T-helper 17 cell (primary cell): Measurements from ENCODE around the gene RSRC1. TPM values are rescaled to one million over a fixed set of nuclear protein-coding genes. Genes with fewer than 3 reads are reported as not detected.
"Not testable (repeated sequence)": the region's sequence is repeated elsewhere in the genome, so short reads cannot be mapped to it uniquely, and the experiment has no call there.

Experiments
- ATAC-seq: fragments of 150-1000 bp; cut with Tn5 transposase; 2 replicates; pipeline ENCODE4 v1.10.0; 2021; ENCODE audit warnings: mild to moderate bottlenecking, moderate library complexity
- DNase-seq, 3 donors: peaks; one replicate each; pipeline versions ENCODE4 v3.0.0 to v3.0.0-alpha.2; 2020 to 2021
- H3K9me3 ChIP-seq: one replicate; pipeline ENCODE4 v1.7.0; 2013; ENCODE audit warnings: low read length, mild to moderate bottlenecking; ENCODE audit not compliant: control insufficient read depth, poor library complexity, severe bottlenecking
- H3K27ac Mint-ChIP-seq: one replicate; pipeline ENCODE4 v1.8.0; 2022; ENCODE audit warnings: mild to moderate bottlenecking, moderate library complexity, mixed read lengths
- H3K27me3 Mint-ChIP-seq: one replicate; pipeline ENCODE4 v1.8.0; 2022; ENCODE audit warnings: mixed read lengths
- H3K36me3 Mint-ChIP-seq: one replicate; pipeline ENCODE4 v1.8.0; 2022; ENCODE audit warnings: low read depth, mixed read lengths
- H3K4me1 Mint-ChIP-seq: one replicate; pipeline ENCODE4 v1.8.0; 2022; ENCODE audit warnings: mild to moderate bottlenecking, mixed read lengths
- H3K4me3 Mint-ChIP-seq: one replicate; pipeline ENCODE4 v1.8.0; 2022; ENCODE audit warnings: mild to moderate bottlenecking, moderate library complexity, mixed read lengths
- total RNA-seq, 4 donors: library from RNA in 2 of 4; stranded (reverse) in 2 of 4; gene quantifications; one replicate each; pipeline ENCODE4 v1.2.3 and lab custom pipeline; 2022 to 2026

RSRC1 gene
- total RNA-seq, 2 donors from 2014 or later, result 30.8 to 31.6 TPM

DNA sequence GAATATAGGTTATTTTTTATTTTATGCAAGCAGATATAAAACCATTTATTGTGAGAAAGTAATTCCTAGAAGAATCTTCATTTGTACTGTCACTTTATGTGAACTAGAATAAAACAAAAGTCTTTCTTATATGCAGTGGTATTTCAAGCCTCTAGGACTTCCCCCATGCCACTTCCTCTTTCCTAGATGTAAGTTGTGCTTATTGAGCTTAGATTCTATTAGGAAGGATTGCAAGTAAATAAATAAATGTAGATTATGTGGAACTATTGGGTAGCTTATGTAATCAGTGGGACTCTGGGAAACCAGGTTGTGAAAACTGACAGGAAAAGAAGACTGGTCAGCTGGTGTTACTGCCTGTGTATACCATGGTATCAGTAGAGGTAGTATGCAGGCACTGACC, 169.7 kb downstream of the RSRC1 start:
- peaks cover 6% of the 10 kb centered on the region for H3K9me3 ChIP-seq
- Mint-ChIP-seq H3K4me3 (no peak overlapping the region), H3K4me1 (peaks cover 2% of the 10 kb centered on the region), H3K36me3 (peaks cover 4% of the 10 kb centered on the region), H3K27ac (no peak overlapping the region), H3K27me3 (no peaks in the 10 kb centered on the region)
- ATAC-seq (no peak), DNase-seq (no peak)

DNA sequence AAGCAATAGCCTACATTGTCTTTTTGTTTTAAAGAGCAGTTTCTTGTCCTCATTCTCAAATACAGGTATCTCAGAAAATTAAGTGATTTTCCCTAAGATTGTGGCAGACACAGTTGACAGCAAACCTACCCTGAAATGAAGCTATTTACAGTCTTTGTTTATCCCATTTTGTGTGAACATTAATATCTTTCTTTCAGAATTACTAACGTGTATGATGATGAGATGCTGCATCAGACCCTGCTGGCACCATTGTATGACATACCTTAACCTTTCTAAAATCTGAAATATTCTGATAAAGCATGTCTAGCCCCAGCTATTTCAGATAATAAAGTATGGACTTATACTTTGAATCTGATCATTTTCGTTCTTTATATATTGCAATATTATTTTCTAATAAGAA, 185.9 kb downstream of the RSRC1 start:
- no peak overlapping the region for H3K27ac Mint-ChIP-seq
- H3K4me1 Mint-ChIP-seq, result peaks cover 7% of the 10 kb centered on the region
- H3K4me3 Mint-ChIP-seq, result no peak overlapping the region
- H3K27me3 Mint-ChIP-seq, result no peaks in the 10 kb centered on the region
- peaks cover 2% of the 10 kb centered on the region for H3K36me3 Mint-ChIP-seq
- no peak for ATAC-seq
- no peaks in the 10 kb centered on the region for H3K9me3 ChIP-seq
- no peak for DNase-seq

DNA sequence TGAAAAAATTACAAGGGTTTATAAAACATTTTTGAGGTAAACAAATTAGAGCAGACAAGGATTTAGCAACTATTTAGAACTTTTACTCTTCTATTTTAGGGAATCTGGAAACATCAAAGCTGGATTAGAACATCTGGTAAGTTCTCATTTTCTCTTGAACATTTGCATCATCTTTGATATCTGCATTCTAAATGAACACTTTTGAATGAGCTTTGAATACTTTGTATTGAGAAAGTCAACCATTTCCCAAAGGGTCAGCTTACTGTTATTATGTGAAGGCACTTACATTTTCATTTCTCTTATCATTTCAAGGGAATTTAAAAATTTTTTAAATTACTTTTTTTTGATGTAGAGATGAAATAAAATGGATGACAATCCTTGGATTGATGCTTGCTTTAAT, 188.1 kb downstream of the RSRC1 start:
- H3K27ac Mint-ChIP-seq, result no peak overlapping the region
- peaks cover 2% of the 10 kb centered on the region for H3K36me3 Mint-ChIP-seq
- H3K4me1 Mint-ChIP-seq, result peaks cover 10% of the 10 kb centered on the region
- no peaks in the 10 kb centered on the region for H3K9me3 ChIP-seq
- no peak for ATAC-seq
- no peak for DNase-seq
- H3K27me3 Mint-ChIP-seq, result no peaks in the 10 kb centered on the region
- no peak overlapping the region for H3K4me3 Mint-ChIP-seq

- peaks cover 3% of the 10 kb centered on the region for H3K4me1 Mint-ChIP-seq
- ATAC-seq, result no peak
- H3K9me3 ChIP-seq, result no peaks in the 10 kb centered on the region
- no peak overlapping the region for H3K4me3 Mint-ChIP-seq
- no peak for DNase-seq
- no peaks in the 10 kb centered on the region for H3K27me3 Mint-ChIP-seq
- no peaks in the 10 kb centered on the region for H3K36me3 Mint-ChIP-seq
- no peak overlapping the region for H3K27ac Mint-ChIP-seq
Observed at GRCh38 chr3:158308236-158308928, 198.5 kb downstream of the RSRC1 start.

DNA sequence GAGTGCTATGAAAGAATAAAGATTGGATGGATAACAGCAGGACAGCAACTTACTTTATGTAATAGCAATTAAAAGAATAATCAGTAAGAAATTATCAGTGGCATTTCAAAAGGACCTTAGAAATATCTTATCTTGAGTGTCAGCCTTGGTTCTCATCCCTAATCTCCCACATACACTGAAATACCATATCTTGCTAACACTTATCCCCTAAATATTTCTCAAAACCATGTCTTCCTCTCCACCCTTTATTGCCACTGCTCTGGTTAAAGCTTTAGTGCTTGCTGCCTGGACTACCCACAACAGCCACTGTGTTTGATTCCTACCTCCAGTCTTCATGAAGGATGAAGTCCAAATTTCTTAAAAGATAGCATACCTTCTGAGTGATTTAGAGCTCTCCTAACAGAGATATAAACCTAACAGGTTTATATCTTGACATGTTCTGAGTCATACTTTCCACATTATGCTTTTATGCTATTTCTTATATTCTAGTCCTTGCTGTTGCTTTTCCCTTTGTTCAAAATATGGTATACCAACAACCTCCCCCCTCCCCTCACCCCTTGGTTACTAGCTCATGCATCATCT, 202.8 kb downstream of the RSRC1 start:
- no peaks in the 10 kb centered on the region for H3K36me3 Mint-ChIP-seq

DNA sequence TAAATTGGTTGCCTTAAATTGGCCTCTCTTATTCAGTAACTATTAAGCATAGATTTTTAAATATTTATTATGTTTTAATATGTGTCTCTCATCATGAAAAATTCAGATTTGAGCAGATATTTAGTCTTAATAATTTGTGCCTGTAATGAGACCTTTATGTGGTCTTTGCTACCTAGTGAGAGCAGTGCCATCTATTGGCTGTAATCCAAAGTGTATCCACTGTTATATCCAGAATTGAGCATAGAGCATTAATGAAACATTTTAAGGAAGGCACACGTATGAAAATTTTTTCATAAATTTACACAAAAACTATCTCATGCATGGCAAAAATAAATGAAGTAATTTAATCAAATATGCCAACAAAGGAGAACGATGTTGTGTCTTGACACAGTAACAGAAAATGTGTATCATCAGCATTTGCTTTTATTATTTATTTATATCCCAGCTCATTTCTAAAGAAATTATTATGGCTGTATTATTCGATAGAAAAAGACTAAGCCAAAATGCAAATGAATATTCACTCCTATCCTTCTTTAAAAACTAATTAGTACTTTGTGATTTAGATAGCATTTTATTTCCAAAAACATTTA, 203.5 kb downstream of the RSRC1 start:
- Mint-ChIP-seq H3K36me3 (no peaks in the 10 kb centered on the region), H3K4me1 (peaks cover 2% of the 10 kb centered on the region), H3K27ac (no peak overlapping the region), H3K27me3 (no peaks in the 10 kb centered on the region), H3K4me3 (no peak overlapping the region)
- DNase-seq (no peak), ATAC-seq (no peak)
- H3K9me3 ChIP-seq, result no peaks in the 10 kb centered on the region

More for the DNA sequence above, 202.8 kb downstream of the RSRC1 start:
- H3K4me1 Mint-ChIP-seq, result peaks cover 2% of the 10 kb centered on the region
- ATAC-seq (no peak), DNase-seq (no peak)
- no peak overlapping the region for H3K4me3 Mint-ChIP-seq
- H3K27me3 Mint-ChIP-seq, result no peaks in the 10 kb centered on the region
- no peak overlapping the region for H3K27ac Mint-ChIP-seq
- no peaks in the 10 kb centered on the region for H3K9me3 ChIP-seq

DNA sequence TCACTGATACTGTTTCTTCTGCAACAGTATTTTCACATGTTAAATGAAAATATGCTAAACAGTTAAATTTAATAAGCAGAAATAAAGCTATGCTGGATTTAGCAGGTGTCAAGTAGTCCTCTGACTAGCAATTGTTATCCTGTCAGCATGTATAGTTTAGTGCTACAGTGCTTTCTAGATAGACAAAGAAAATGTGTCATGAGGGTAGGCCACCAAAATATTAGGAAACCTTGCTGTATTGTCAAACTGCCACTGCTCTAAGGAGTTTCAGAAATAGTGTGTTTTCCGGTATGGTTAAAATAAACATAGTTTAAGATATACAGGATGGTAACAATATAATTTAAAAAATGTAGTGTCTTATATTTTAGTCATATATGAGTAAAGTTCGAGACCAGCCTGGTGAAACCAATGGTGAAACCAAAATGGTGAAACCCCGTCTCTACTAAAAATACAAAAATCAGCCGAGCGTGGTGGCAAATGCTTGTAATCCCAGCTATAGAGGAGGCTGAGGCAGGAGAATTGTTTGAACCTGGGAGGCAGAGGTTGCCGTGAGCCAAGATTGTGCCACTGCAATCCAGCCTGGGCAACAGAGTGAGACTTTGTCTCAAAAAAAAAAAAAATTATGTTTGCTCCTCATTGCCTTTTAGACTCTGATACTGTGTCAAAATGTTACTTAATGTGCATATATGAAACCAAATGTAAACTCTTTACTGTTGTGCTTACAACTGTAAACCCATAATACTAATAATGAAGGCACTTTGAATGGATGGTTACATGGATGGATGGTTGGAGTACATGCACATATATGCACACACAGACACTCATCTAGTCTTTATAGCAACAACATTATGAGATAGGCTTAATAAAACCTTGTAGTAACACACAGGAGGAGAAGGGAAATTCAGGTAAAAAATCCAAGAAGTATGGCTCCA, 204.8 kb downstream of the RSRC1 start:
- H3K4me3 Mint-ChIP-seq, result no peak overlapping the region
- ATAC-seq (no peak), DNase-seq (no peak)
- peaks cover 2% of the 10 kb centered on the region for H3K4me1 Mint-ChIP-seq
- no peaks in the 10 kb centered on the region for H3K9me3 ChIP-seq
- H3K27me3 Mint-ChIP-seq, result no peaks in the 10 kb centered on the region
- no peak overlapping the region for H3K27ac Mint-ChIP-seq
- H3K36me3 Mint-ChIP-seq, result no peaks in the 10 kb centered on the region

DNA sequence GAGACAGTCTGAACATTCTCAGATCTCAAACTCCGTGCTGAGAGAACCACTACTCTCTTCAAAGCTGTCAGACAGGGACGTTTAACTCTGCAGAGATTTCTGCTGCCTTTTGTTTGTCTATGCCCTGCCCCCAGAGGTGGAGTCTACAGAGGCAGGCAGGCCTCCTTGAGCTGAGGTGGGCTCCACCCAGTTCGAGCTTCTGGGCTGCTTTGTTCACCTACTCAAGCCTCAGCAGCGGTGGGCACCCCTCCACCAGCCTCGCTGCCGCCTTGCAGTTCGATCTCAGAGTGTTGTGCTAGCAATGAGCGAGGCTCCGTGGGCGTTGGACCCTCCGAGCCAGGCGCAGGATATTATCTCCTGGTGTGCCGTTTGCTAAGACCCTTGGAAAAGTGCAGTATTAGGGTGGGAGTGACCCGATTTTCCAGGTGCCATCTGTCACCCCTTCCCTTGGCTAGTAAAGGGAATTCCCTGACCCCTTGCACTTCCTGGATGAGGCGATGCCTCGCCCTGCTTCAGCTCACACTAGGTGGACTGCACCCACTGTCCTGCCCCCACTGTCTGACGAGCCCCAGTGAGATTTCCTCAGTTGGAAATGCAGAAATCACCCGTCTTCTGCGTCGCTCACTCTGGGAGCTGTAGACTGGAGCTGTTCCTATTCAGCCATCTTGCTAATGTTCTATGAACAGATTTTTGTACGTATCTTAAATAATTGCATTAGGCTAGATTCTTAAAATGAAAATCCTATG, 220.0 kb downstream of the RSRC1 start:
- not testable (repeated sequence) for ATAC-seq, H3K36me3 Mint-ChIP-seq, H3K4me3 Mint-ChIP-seq, H3K27ac Mint-ChIP-seq, H3K4me1 Mint-ChIP-seq, H3K9me3 ChIP-seq, DNase-seq, H3K27me3 Mint-ChIP-seq

DNA sequence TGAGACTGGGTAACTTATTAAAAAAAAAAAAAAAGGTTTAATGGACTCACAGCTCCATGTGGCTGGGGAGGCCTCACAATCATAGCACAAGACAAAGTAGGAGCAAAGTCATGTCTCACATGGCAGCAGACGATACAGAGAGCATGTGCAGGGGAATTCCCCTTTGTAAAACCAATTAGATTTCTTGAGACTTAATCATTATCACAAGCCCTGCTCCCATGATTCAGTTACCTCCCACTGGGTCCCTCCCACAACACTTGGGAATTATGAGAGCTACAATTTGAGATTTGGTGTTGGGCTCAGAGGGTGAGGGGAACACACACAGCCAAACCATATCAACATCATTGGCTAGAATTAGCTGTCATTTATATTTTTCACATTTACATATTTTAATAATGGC, 221.0 kb downstream of the RSRC1 start:
- DNase-seq, result no peak
- Mint-ChIP-seq H3K27me3 (no peaks in the 10 kb centered on the region), H3K36me3 (peaks cover 4% of the 10 kb centered on the region), H3K4me3 (no peak overlapping the region), H3K27ac (no peak overlapping the region), H3K4me1 (peaks cover 3% of the 10 kb centered on the region)
- ATAC-seq, result no peak
- H3K9me3 ChIP-seq, result no peaks in the 10 kb centered on the region

GRCh38 chr3:158333736-158334135, 223.8 kb downstream of the RSRC1 start:
- Mint-ChIP-seq H3K36me3 (peaks cover 4% of the 10 kb centered on the region), H3K4me3 (no peak overlapping the region), H3K27me3 (no peaks in the 10 kb centered on the region), H3K27ac (no peak overlapping the region), H3K4me1 (peaks cover 3% of the 10 kb centered on the region)
- ATAC-seq, result no peak
- no peak for DNase-seq
- H3K9me3 ChIP-seq, result no peaks in the 10 kb centered on the region

DNA sequence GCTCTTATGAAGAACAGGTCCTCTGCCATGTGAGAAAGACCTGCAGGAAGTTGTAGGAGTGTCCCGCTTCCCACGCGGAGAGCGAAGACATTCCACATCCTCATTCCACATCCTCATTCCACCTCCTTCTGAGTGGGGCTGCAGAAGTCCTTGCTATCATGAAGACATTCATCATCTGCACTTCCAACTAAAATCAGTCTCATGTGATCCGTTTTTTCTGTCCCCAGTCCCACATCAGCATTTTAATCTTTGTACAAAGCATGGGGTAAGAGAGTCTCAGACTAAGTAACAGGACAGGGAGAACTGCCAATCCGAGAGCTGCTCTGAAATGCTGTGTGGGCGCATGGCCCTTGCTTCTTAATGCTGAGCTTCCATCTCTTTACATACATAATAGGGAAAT, 227.2 kb downstream of the RSRC1 start:
- Mint-ChIP-seq H3K4me1 (peaks cover 3% of the 10 kb centered on the region), H3K36me3 (peaks cover 4% of the 10 kb centered on the region), H3K4me3 (no peak overlapping the region), H3K27ac (no peak overlapping the region), H3K27me3 (no peaks in the 10 kb centered on the region)
- DNase-seq, result no peak
- no peaks in the 10 kb centered on the region for H3K9me3 ChIP-seq
- ATAC-seq, result no peak

DNA sequence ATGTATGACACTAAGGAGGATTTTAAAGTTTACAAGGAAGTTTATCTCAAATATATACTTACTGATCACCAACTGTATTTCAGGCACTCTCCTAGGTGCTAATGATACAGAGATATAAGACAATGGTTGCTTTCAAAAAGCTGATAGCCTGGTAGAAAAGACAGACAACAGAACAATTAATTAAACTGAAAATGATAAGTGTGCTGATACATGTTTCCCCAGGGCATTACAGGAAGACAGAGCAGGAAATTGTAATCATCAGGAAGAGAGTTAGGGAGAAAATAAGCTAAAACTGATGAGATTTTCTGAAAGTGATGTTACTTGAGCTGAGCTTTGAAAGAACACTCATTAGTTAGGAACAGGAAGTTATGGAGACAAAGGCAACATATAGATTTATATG, 229.7 kb downstream of the RSRC1 start:
- ATAC-seq (no peak), DNase-seq (no peak)
- H3K36me3 Mint-ChIP-seq, result peaks cover 4% of the 10 kb centered on the region
- no peak overlapping the region for H3K27ac Mint-ChIP-seq
- no peak overlapping the region for H3K4me3 Mint-ChIP-seq
- H3K27me3 Mint-ChIP-seq, result no peaks in the 10 kb centered on the region
- H3K4me1 Mint-ChIP-seq, result no peaks in the 10 kb centered on the region
- H3K9me3 ChIP-seq, result no peaks in the 10 kb centered on the region

DNA sequence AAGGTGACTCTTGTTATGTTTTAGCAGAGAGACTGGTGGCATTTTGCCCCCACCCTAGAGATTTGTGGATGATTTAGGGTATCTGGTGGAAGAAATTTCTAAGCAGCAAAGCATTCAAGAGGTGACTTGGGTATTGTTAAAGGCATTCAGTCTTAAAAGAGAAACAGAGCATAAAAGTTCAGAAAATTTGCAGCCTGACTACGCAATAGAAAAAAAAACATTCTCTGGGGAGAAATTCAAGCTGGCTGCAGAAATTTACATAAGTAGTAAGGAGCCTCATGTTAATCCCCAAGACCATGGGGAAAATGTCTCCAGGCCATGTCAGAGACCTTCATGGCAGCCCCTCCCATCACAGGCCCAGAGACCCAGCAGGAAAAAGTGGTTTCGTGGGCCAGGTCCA, 231.1 kb downstream of the RSRC1 start:
- not testable (repeated sequence) for H3K4me3 Mint-ChIP-seq, H3K27me3 Mint-ChIP-seq, ATAC-seq, H3K9me3 ChIP-seq, H3K27ac Mint-ChIP-seq, H3K36me3 Mint-ChIP-seq, DNase-seq, H3K4me1 Mint-ChIP-seq
